HEK293 (cell line): ENCODE measurements around the gene UBALD1.

ENCODE experiments used
- CTCF ChIA-PET: fragments of 350-600 bp; formaldehyde crosslinking; extraction: SDS; loops from one replicate; lab custom pipeline; 2021; ENCODE audit warnings: antibody characterized with exemption; lab: Yijun Ruan, JAX
- POLR2A ChIA-PET: fragments of 300-600 bp; formaldehyde crosslinking; extraction: SDS; loops from one replicate; lab custom pipeline; 2020; ENCODE audit warnings: antibody characterized with exemption, inconsistent platforms; lab: Yijun Ruan, JAX
- H3K27ac ChIP-seq: fragments of 200-500 bp; sonication (Bioruptor generic); 2 replicates; pipeline ENCODE4 v1.5.1; 2014; ENCODE audit warnings: low read depth, low read length, control low read depth, inconsistent platforms; ENCODE audit errors: extremely low read depth
- H3K36me3 ChIP-seq, 2 experiments: fragments of 200-500 bp in 1 of 2; sonication (Bioruptor generic) in 1 of 2; 1 replicate in 1 of 2; 2 replicates in 1 of 2; pipeline ENCODE4 v1.5.1; 2014 to 2017; ENCODE audit warnings: inconsistent platforms in 2 of 2, low read length in 2 of 2; ENCODE audit not compliant: control insufficient read depth in 2 of 2, insufficient read depth in 1 of 2
- H3K4me1 ChIP-seq: fragments of 200-500 bp; sonication (Bioruptor generic); 2 replicates; pipeline ENCODE4 v1.5.1; 2014; ENCODE audit warnings: mild to moderate bottlenecking, low read length, inconsistent platforms; ENCODE audit not compliant: control insufficient read depth, insufficient read depth
- H3K4me3 ChIP-seq: 2 replicates; pipeline ENCODE4 v1.5.1; 2011; ENCODE audit warnings: low read depth, mild to moderate bottlenecking, control low read depth, low read length, moderate library complexity
- H3K9me3 ChIP-seq: fragments of 200-500 bp; sonication (Bioruptor generic); 2 replicates; pipeline ENCODE4 v1.5.1; 2014; ENCODE audit warnings: low read depth, low read length, inconsistent platforms; ENCODE audit not compliant: control insufficient read depth, insufficient read depth
- CTCF ChIP-seq: fragments of 450-650 bp; formaldehyde crosslinking; IDR thresholded peaks from 2 replicates; pipeline ENCODE4 v1.5.1; 2016; ENCODE audit warnings: missing biosample characterization, missing genetic modification characterization
- HIC1 ChIP-seq: fragments of 450-650 bp; formaldehyde crosslinking; IDR thresholded peaks from 2 replicates; pipeline ENCODE4 v1.5.1; 2016; ENCODE audit warnings: missing biosample characterization, missing genetic modification characterization
- INSM2 ChIP-seq: fragments of 450-650 bp; formaldehyde crosslinking; IDR thresholded peaks from 2 replicates; pipeline ENCODE4 v1.5.1; 2016; ENCODE audit warnings: missing biosample characterization, missing genetic modification characterization
- OSR2 ChIP-seq: fragments of 450-650 bp; formaldehyde crosslinking; IDR thresholded peaks from 2 replicates; pipeline ENCODE4 v1.5.1; 2016; ENCODE audit warnings: missing biosample characterization, missing genetic modification characterization
- PRDM6 ChIP-seq: fragments of 450-650 bp; formaldehyde crosslinking; IDR thresholded peaks from 2 replicates; pipeline ENCODE4 v1.5.1; 2017; ENCODE audit warnings: missing biosample characterization, missing genetic modification characterization
- ZFHX2 ChIP-seq: fragments of 450-650 bp; formaldehyde crosslinking; conservative IDR thresholded peaks from 2 replicates; pipeline ENCODE4 v1.5.1; 2016; ENCODE audit warnings: missing biosample characterization, missing genetic modification characterization
- ZFP37 ChIP-seq: fragments of 450-650 bp; formaldehyde crosslinking; IDR thresholded peaks from 2 replicates; pipeline ENCODE4 v1.5.1; 2016; ENCODE audit warnings: missing biosample characterization, missing genetic modification characterization
- ZFP69B ChIP-seq: fragments of 450-650 bp; formaldehyde crosslinking; IDR thresholded peaks from 2 replicates; pipeline ENCODE4 v1.5.1; 2016; ENCODE audit warnings: missing biosample characterization, missing genetic modification characterization
- ZNF121 ChIP-seq: fragments of 450-650 bp; formaldehyde crosslinking; IDR thresholded peaks from 2 replicates; pipeline ENCODE4 v1.5.1; 2016; ENCODE audit warnings: missing biosample characterization, missing genetic modification characterization
- ZNF239 ChIP-seq: fragments of 450-650 bp; formaldehyde crosslinking; IDR thresholded peaks from 2 replicates; pipeline ENCODE4 v1.5.1; 2016; ENCODE audit warnings: missing biosample characterization, missing genetic modification characterization
- ZNF274 ChIP-seq, 2 experiments: fragments of 200-500 bp in 1 of 2; fragments of 450-650 bp in 1 of 2; sonication (Bioruptor generic) in 1 of 2; formaldehyde crosslinking in 1 of 2; IDR thresholded peaks; 2 replicates each; pipeline versions ENCODE4 v1.5.1 to v1.6.1; 2014 to 2016; ENCODE audit warnings: borderline replicate concordance in 1 of 2, inconsistent platforms in 1 of 2, low read length in 1 of 2, missing biosample characterization in 1 of 2, missing genetic modification characterization in 1 of 2
- ZNF302 ChIP-seq: fragments of 450-650 bp; formaldehyde crosslinking; IDR thresholded peaks from 2 replicates; pipeline ENCODE4 v1.5.1; 2016; ENCODE audit warnings: missing biosample characterization, missing genetic modification characterization, low read depth
- ZNF501 ChIP-seq: fragments of 450-650 bp; formaldehyde crosslinking; IDR thresholded peaks from 2 replicates; pipeline ENCODE4 v1.5.1; 2016; ENCODE audit warnings: missing biosample characterization, missing genetic modification characterization
- ZNF529 ChIP-seq: fragments of 450-650 bp; formaldehyde crosslinking; IDR thresholded peaks from 2 replicates; pipeline ENCODE4 v1.5.1; 2017; ENCODE audit warnings: missing genetic modification characterization, missing biosample characterization; ENCODE audit not compliant: insufficient replicate concordance
- ZNF626 ChIP-seq: fragments of 450-650 bp; sonication (Bioruptor Pico); formaldehyde crosslinking; IDR thresholded peaks from 2 replicates; pipeline ENCODE4 v1.5.1; 2018; ENCODE audit warnings: missing biosample characterization, missing genetic modification characterization, inconsistent platforms
- ZNF843 ChIP-seq: fragments of 450-650 bp; formaldehyde crosslinking; IDR thresholded peaks from 2 replicates; pipeline ENCODE4 v1.5.1; 2016; ENCODE audit warnings: missing biosample characterization, missing genetic modification characterization
- ZSCAN23 ChIP-seq: fragments of 450-650 bp; formaldehyde crosslinking; IDR thresholded peaks from 2 replicates; pipeline ENCODE4 v1.5.1; 2016; ENCODE audit warnings: missing biosample characterization, missing genetic modification characterization
- TF ChIP-seq, protein P1 (sequence below): fragments of 450-650 bp; formaldehyde crosslinking; IDR thresholded peaks from 2 replicates; pipeline ENCODE4 v1.5.1; 2016; ENCODE audit warnings: missing biosample characterization, missing genetic modification characterization

UBALD1 gene

DNA sequence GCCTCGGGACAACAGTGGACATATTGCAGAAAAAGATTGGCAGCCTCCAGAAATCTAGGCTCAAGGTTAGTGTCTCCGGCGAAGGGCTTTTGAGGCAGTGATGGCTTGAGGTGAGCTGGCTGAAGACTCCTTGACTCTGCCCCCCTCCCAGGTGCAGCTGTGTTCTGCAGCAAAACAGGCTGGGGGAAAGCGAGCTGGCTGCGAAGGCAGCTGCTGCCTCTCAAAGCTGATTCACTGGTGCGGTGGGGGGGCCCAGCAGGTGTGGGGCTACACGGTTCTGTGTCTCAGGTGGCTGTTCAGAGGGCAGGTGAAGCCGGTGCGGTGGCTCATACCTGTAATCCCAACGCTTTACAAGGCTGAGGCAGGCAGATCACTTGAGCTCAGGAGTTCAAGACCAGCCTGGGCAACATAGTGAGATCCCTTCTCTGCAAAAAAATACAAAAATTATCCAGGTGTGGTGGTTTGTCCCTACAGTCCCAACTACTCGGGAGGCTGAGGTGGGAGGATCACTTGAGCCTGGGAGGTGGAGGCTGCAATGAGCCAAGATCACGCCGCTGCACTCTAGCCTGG, 35.6 kb downstream of the UBALD1 start:
- CTCF ChIA-PET = interaction anchor here (0.5 to 0.7 kb wide), 3 partner anchors 25 to 161 kb away, joined by 3 to 4 read pairs (median 3); no protein-coding TSS in a partner anchor
- no peak overlapping the region for H3K4me3 ChIP-seq
- no peaks in the 10 kb centered on the region for H3K36me3 ChIP-seq
- no peaks in the 10 kb centered on the region for H3K9me3 ChIP-seq
- no peak overlapping the region for H3K27ac ChIP-seq
- TF ChIP-seq ZFP69B (tag by site-specific recombination) (no peak), ZNF121 (tag by site-specific recombination) (peak; percentile 58; the same call in 1 of the 2 replicates), ZSCAN23 (no peak)
- POLR2A ChIA-PET = no interaction called here
- H3K4me1 ChIP-seq = no peaks in the 10 kb centered on the region

- no peak for TF ChIP-seq ZNF501 (tag by site-specific recombination)
- no peak for TF ChIP-seq ZNF239
- no peak for TF ChIP-seq ZNF529 (tag by site-specific recombination)
- no peak for TF ChIP-seq PRDM6 (tag by site-specific recombination)
- TF ChIP-seq ZFHX2 = no peak
- no peak for TF ChIP-seq ZNF843 (tag by site-specific recombination)
- TF ChIP-seq ZNF626 = no peak
- no peak for TF ChIP-seq ZFP37 (tag by site-specific recombination)
- no peak for TF ChIP-seq ZNF274 (IDR thresholded peaks at IDR 0.05; ENCODE audit: low read length)
- TF ChIP-seq ZNF274 (tag by site-specific recombination; IDR thresholded peaks at IDR 0.05; ENCODE audit: borderline replicate concordance) = no peak
- H3K9me3 ChIP-seq = no peaks in the 10 kb centered on the region
- no peaks in the 10 kb centered on the region for H3K4me1 ChIP-seq
- POLR2A ChIA-PET = no interaction called here
- CTCF ChIA-PET = interaction anchor here (0.9 to 1.6 kb wide), 2 partner anchors 10 to 58 kb away, joined by 3 to 4 read pairs; no protein-coding TSS in a partner anchor
- no peak overlapping the region for H3K27ac ChIP-seq
- H3K36me3 ChIP-seq = no peaks in the 10 kb centered on the region
- no peak overlapping the region for H3K4me3 ChIP-seq
Observed at GRCh38 chr16:4576008-4576407, 38.7 kb downstream of the UBALD1 start.

DNA sequence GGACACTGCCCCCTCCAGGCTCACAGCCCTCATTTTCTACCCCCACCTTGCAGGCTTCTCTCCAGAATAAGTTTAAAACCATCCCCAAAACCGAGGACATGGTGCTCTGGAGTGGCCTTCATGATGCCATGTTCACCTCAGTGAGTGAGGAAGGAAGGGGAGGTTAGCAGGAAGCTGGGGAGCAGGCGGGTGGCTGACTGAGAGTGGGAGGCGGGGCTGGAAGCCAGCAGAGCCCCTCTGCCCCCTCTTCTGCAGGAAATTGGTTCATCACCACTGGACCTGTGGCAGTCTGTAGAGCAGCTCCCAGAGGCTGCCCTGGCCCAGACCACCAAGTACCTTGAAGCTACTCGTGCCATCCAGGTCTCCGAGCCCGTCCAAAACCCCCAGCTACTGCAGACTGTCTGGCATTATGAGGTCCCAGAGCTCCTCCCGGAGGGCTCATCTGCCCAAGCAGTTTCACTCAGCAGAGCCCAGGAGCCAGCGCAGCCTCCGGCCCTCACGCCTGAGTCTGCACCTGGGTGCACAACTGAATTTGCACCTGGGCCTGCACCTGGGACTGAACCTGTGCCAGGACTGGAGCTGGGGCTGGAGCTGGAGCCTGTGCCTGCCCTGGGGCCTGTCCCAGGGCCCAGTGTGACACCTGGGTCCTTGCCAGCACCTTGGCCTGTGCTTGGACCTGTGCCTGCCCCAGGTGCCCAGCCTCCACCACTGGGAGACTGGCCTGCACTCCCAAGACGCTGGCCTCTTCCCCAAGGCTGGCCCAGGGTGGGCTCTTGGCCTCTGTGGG, 39.6 kb downstream of the UBALD1 start:
- Histone ChIP-seq H3K27ac (no peak overlapping the region), H3K36me3 (no peaks in the 10 kb centered on the region), H3K4me3 (no peak overlapping the region), H3K9me3 (no peaks in the 10 kb centered on the region), H3K4me1 (no peaks in the 10 kb centered on the region)
- POLR2A ChIA-PET = interaction anchor here (0.5 kb wide), 1 partner anchor 16 kb away, joined by 4 read pairs; no protein-coding TSS in a partner anchor
- TF ChIP-seq, protein P1, sequence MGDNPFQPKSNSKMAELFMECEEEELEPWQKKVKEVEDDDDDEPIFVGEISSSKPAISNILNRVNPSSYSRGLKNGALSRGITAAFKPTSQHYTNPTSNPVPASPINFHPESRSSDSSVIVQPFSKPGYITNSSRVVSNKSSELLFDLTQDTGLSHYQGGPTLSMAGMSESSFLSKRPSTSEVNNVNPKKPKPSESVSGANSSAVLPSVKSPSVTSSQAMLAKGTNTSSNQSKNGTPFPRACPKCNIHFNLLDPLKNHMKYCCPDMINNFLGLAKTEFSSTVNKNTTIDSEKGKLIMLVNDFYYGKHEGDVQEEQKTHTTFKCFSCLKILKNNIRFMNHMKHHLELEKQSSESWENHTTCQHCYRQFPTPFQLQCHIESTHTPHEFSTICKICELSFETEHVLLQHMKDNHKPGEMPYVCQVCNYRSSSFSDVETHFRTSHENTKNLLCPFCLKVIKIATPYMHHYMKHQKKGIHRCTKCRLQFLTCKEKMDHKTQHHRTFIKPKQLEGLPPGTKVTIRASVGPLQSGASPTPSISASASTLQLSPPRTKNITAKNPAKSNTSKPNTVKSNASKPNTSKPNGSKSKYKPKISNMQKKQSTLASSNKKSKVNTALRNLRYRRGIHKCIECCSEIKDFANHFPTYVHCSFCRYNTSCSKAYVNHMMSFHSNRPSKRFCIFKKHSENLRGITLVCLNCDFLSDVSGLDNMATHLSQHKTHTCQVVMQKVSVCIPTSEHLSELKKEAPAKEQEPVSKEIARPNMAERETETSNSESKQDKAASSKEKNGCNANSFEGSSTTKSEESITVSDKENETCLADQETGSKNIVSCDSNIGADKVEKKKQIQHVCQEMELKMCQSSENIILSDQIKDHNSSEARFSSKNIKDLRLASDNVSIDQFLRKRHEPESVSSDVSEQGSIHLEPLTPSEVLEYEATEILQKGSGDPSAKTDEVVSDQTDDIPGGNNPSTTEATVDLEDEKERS (tag by site-specific recombination) = no peak
- no peak for TF ChIP-seq OSR2 (tag by site-specific recombination)
- TF ChIP-seq ZNF121 (tag by site-specific recombination) = no peak
- TF ChIP-seq HIC1 (tag by site-specific recombination) = no peak
- TF ChIP-seq CTCF (tag by site-specific recombination) = 0 out of 2 replicates have a peak, but pooled peaks have one; percentile 9
- TF ChIP-seq ZNF302 (tag by site-specific recombination) = no peak
- TF ChIP-seq INSM2 (tag by site-specific recombination) = no peak
- CTCF ChIA-PET = interaction anchor here (0.6 to 3.4 kb wide), 4 partner anchors 10 to 249 kb away, joined by 3 to 16 read pairs (median 4); no protein-coding TSS in a partner anchor
